GM21360 (cell line): ENCODE measurements around the gene CYP27C1.
"Not testable (repeated sequence)": the region's sequence is repeated elsewhere in the genome, so short reads cannot be mapped to it uniquely, and the experiment has no call there.

Experiments
- ATAC-seq: cut with Tn5 transposase; IDR thresholded peaks from one replicate; pipeline ENCODE4 v1.9.1; 2021; ENCODE audit warnings: mild to moderate bottlenecking, moderate library complexity; ENCODE audit not compliant: unreplicated experiment

Gene CYP27C1

GRCh38 chr2:127224135-127224534, 4.0 kb upstream of the CYP27C1 start:
- not testable (repeated sequence) for ATAC-seq

- ATAC-seq, result no peak
These were observed 849 bp upstream of the CYP27C1 start for GRCh38 chr2:127220768-127221527.

- no peak for ATAC-seq
These were observed 678 bp downstream of the CYP27C1 start for GRCh38 chr2:127219171-127220070.

- no peak for ATAC-seq
These were observed 1.3 kb downstream of the CYP27C1 start for GRCh38 chr2:127218812-127219170.

- no peak for ATAC-seq
These were observed 2.4 kb downstream of the CYP27C1 start for GRCh38 chr2:127217470-127218325.

- ATAC-seq, result no peak
These were observed 3.5 kb downstream of the CYP27C1 start for GRCh38 chr2:127216593-127216992.

- ATAC-seq, result no peak
These were observed 4.0 kb downstream of the CYP27C1 start for GRCh38 chr2:127216095-127216494.

GRCh38 chr2:127214201-127214600, 5.9 kb downstream of the CYP27C1 start:
- ATAC-seq, result not testable (repeated sequence)

- no peak for ATAC-seq
These were observed 11.8 kb downstream of the CYP27C1 start for GRCh38 chr2:127208313-127208712.

- no peak for ATAC-seq
These were observed 14.6 kb downstream of the CYP27C1 start for GRCh38 chr2:127205218-127206125.

GRCh38 chr2:127201452-127201851, 18.6 kb downstream of the CYP27C1 start:
- no peak for ATAC-seq

GRCh38 chr2:127200962-127201361, 19.1 kb downstream of the CYP27C1 start:
- no peak for ATAC-seq

- ATAC-seq, result no peak
These were observed 20.9 kb downstream of the CYP27C1 start for GRCh38 chr2:127199223-127199622.

GRCh38 chr2:127197475-127198385, 22.4 kb downstream of the CYP27C1 start:
- no peak for ATAC-seq

GRCh38 chr2:127196998-127197397, 23.1 kb downstream of the CYP27C1 start:
- peak; percentile 49 for ATAC-seq

- ATAC-seq, result no peak
These were observed 23.6 kb downstream of the CYP27C1 start for GRCh38 chr2:127196549-127196948.

- ATAC-seq, result no peak
These were observed 24.7 kb downstream of the CYP27C1 start for GRCh38 chr2:127195140-127196074.

GRCh38 chr2:127194447-127194846, 25.7 kb downstream of the CYP27C1 start:
- ATAC-seq, result no peak
